HG03108 (cell line): ENCODE measurements around the gene ZNF775.

Source experiments
- ATAC-seq: cut with Tn5 transposase; IDR thresholded peaks from one replicate; pipeline ENCODE4 v1.9.1; 2021; ENCODE audit warnings: moderate library complexity; ENCODE audit not compliant: unreplicated experiment

The ZNF775 gene

DNA sequence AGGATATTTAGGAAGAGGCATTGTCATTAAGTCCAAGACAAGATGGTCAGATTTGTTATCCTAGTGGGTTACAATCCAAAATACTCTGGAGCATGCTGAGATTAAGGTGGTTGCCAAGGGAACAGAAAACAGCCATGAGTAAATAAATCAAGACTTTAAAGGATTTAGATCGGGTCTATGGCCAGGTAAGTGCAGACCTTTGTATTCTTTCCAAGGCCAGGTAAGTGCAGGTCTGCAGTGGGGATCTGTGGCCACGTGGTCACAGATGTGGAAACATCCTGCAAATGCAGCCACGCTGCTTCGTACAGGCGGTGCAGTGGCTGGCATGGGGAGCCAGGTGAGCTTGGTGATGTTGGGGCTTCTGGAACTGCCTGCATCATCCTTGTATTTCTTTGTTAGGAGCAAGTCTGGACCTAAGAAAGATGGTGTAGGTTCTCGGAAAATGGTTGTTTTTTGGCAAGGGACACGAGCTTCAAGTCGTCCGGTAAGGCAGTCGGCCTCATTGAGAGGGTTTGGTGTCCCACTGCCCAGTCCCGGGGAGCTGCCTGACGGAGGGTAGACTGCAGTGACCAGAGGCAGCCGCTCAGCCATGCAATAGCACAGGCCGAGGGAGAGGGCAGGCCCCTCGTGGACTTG, 21.8 kb downstream of the ZNF775 start:
- no peak for ATAC-seq

- no peak for ATAC-seq
These were observed 22.3 kb downstream of the ZNF775 start for GRCh38 chr7:150401424-150401790.

- ATAC-seq, result no peak
These were observed 22.9 kb downstream of the ZNF775 start for GRCh38 chr7:150401861-150402631.

- ATAC-seq, result no peak
These were observed 23.7 kb downstream of the ZNF775 start for GRCh38 chr7:150402671-150403321.

GRCh38 chr7:150403376-150404171, 24.4 kb downstream of the ZNF775 start:
- ATAC-seq, result no peak

DNA sequence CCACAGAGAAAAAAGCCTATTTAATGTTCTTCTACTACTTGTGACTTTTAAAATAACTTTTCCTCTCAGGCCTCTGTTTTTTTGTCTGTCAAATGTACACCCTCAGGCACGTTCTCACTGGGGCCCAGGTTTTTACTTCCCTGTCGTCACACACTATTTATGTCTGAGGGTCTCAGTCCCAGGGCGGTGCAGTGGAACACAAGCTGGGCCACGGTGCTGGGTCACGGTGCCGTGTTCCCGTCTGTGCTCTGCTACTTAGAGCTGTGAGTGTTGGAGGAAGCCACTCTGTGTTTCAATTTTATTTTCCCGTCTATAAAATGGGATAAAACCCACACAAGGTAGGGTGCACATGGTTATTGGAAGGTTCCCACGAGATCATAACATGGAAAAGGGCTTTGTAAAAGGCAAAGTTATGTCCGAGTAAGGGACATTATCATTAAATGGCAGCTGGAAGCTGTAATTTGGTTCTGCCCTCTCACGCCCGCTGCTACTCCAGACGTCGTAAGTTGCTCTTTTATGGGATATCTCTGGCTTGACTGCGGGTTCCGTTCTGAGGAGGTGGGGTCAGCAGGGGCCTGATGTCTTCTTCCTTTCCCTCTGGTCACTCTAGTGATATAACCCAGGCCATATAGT, 25.2 kb downstream of the ZNF775 start:
- ATAC-seq, result no peak

DNA sequence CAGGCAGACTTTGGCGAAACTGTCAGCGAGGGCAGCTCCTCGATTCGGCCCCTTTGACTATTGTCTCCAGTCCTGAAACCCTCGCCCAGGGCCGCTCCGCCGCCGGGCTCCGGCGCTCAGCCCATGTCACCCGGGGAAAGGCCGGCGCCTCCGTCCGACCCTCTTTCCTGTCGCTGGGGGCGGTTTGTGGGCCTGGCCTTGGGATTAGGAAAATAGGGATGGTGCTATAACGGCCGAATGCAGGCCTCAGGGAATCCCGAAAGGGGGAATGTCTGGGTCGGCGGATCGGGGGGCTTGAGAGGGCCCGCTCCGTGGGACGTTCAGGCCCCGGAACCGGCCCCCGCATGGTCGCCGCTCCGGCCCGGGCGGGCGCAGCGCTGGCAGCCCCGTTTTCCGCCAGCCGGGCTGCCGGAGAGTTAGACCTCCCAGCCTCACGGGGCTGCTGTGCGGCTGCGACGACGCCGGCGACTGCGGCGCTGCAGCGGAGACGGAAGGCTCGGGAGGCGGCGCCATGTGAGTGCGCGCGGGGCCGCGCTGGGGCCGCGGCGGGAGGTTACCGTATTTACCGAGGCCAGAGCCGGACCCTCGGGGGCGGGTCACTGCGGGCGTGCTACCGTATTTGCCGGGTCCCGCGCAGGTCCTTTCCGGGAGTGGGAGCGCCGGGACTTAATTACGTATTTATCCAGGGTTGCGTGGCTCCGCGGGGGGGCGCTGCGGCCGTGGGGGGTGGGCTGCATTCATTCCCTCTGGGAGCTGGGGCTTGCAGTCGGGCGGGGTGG, 25.9 kb downstream of the ZNF775 start:
- ATAC-seq, result peak; percentile 45

GRCh38 chr7:150405584-150406311, 26.6 kb downstream of the ZNF775 start:
- ATAC-seq, result no peak

DNA sequence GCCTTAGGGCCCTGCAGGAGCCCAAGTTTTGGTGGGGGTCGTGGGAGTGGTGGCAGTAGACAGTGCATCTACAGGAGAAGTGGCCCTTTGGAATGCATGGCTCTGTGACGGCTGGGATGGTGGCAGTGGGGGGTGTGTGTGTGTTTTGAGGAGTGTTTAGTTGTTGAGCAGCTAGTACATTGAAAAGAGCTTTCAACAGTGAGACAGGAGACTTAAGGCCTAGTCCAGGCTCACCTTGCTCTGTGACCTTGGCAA, 27.1 kb downstream of the ZNF775 start:
- ATAC-seq, result no peak

DNA sequence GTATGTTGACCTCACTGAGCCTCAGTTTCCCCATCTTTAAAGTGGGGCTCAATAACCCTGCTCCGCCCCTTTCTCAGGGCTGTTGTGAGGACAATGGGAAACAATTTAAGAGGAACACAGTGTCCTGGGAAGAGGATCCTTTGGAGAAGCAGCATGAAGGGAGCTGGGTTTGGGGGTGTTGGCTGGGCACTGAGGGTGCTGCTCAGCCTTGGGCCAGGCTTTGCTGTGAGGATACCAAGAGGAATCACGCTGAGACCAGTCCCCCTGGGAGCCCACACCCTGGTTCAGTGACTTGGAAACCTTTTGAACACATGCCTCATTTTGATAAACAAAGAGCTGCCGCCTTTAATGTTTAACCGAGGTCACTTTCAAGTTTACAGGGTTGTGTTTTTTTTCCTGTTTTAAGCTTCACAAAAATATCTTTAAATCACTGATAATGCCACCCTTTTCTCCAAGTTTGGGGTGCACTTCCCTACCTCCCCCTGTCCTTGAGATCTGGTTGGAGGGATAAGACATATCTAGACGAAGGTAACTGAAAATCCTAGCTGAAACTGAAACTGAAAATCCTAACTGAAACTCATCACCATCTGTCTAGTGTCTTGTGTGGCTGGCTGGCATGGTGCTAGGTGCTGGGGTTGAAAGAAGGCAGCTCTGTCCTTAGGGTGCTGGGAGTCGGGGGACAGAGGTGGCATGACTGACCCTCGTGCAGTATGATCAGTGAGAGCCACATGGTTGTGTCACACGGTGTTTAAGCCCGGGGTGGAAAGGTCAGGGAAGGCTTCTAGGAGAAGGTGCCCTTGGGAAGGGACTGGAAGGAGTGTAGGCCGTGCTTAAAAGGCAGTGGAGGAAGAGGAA, 27.7 kb downstream of the ZNF775 start:
- ATAC-seq, result peak; percentile 42

DNA sequence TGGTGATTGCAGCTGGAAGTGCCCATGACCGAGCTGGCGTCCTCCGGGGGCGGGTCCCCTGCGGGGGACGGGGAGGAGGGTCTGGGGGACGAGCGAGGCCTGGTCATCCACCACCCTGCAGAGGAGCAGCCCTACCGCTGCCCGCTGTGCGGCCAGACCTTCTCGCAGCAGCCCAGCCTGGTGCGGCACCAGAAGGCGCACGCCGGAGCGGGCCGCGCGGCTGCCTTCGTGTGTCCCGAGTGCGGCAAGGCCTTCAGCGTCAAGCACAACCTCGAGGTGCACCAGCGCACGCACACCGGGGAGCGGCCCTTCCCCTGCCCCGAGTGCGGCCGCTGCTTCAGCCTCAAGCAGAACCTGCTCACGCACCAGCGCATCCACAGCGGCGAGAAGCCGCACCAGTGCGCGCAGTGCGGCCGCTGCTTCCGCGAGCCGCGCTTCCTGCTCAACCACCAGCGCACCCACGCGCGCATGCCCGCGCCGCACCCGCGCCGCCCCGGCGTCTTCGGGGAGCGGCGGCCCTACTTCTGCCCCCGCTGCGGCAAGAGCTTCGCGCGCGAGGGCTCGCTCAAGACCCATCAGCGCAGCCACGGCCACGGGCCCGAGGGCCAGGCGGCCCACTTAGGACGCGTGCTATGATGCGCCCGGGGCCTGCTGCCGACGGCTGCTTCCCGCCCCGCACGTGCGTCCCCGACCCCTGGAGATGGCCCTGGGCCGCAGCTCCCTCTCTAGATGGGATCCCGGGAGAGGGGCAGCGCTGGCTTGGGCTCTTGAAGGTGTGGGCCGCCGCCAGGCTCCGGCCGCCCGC, 28.7 kb downstream of the ZNF775 start:
- no peak for ATAC-seq

GRCh38 chr7:150408393-150409299, 29.5 kb downstream of the ZNF775 start:
- ATAC-seq, result peak; percentile 30

- no peak for ATAC-seq
These were observed 30.3 kb downstream of the ZNF775 start for GRCh38 chr7:150409300-150410030.

- no peak for ATAC-seq
These were observed 31.0 kb downstream of the ZNF775 start for GRCh38 chr7:150410131-150410530.

DNA sequence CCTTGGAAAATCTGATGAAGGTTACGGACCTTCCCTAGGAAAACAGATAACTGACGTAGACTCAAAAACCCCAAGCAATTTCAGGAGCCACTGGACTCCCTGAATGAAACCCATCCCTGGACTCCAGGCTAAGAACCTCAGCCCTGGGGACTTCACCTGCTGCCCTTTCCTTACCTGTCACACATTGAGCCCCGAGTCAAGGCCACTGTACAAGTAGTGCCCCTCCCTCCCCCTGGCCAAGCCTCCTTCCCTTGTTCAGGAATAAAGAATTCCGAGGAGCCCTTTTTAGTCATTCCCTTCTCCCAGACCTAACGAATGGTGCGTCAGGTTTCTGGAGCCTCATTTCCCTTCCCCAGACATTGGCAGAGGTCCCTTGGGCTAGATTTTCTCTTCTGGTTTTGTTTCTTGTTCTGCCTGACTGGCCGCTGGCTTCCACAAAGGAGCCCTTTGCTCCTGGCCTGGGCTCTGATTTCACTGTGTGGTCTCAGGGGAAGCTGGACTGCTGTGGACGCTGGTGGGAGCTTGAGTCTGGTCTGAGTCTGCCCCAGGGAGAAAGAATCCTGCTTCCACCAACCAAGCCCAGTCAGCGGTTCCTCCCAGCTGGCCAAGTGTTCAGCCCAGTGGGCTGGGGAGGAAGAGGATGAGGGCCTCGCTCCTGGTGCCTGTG, 31.7 kb downstream of the ZNF775 start:
- no peak for ATAC-seq

DNA sequence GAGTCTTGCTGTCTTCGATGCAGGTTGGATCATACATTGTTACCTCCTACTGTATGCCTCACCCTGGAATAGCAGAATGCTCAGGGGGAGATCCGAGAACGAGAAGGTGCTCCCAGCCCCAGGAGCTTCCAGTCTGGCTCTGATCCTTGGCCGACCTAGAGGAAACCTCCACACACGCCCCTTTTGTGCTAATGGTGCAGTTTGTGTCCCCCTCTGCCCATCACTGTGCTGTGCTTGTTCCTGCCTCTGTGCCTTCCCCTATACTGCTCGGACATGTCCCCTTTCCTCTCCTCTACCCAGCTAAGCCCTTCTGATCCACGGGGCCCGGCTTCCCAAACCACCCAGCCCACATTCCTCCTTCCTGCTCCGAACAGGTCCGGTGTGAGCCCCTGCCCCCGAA, 32.5 kb downstream of the ZNF775 start:
- no peak for ATAC-seq
